Kidney tubule cell (primary cell): Measurements from ENCODE around the gene ISG15.
"Not testable (repeated sequence)": the region's sequence is repeated elsewhere in the genome, so short reads cannot be mapped to it uniquely, and the experiment has no call there.

ENCODE experiments used
- DNase-seq: peaks from one replicate; pipeline ENCODE4 v3.0.0-alpha.2; 2018; ENCODE audit warnings: low spot score

ISG15 gene

GRCh38 chr1:1012736-1013104, 577 bp upstream of the ISG15 start:
- not testable (repeated sequence) for DNase-seq

GRCh38 chr1:1013922-1014648, 788 bp downstream of the ISG15 start:
- DNase-seq = no peak

GRCh38 chr1:1014799-1015681, 1.7 kb downstream of the ISG15 start:
- no peak for DNase-seq

GRCh38 chr1:1017397-1018320, 4.4 kb downstream of the ISG15 start:
- not testable (repeated sequence) for DNase-seq

- DNase-seq = not testable (repeated sequence)
Measured at GRCh38 chr1:1018321-1018685, 5.0 kb downstream of the ISG15 start.

- DNase-seq = peak; percentile 96
Measured at GRCh38 chr1:1019122-1019999, 6.1 kb downstream of the ISG15 start.

GRCh38 chr1:1020000-1020404, 6.7 kb downstream of the ISG15 start, which contains the start of gene AGRN:
TSS of gene AGRN (plus strand) at chr1:1020120. CDS start at chr1:1020173, 53 bp downstream.
- no peak for DNase-seq

- peak; percentile 48 for DNase-seq
Measured at GRCh38 chr1:1020415-1021009, 7.2 kb downstream of the ISG15 start.

- DNase-seq = peak; percentile 86
Measured at GRCh38 chr1:1021010-1021919, 8.0 kb downstream of the ISG15 start.

- peak; percentile 78 for DNase-seq
Measured at GRCh38 chr1:1021920-1022259, 8.6 kb downstream of the ISG15 start.

GRCh38 chr1:1022302-1023009, 9.2 kb downstream of the ISG15 start:
- DNase-seq = no peak

- DNase-seq = peak; percentile 44
Measured at GRCh38 chr1:1023700-1024099, 10.4 kb downstream of the ISG15 start.

GRCh38 chr1:1024149-1024770, 11.0 kb downstream of the ISG15 start:
- no peak for DNase-seq

GRCh38 chr1:1024771-1025699, 11.7 kb downstream of the ISG15 start:
- DNase-seq = peak; percentile 95

- no peak for DNase-seq
Measured at GRCh38 chr1:1025730-1026129, 12.4 kb downstream of the ISG15 start.

GRCh38 chr1:1026599-1027413, 13.5 kb downstream of the ISG15 start:
- no peak for DNase-seq

GRCh38 chr1:1027791-1028190, 14.5 kb downstream of the ISG15 start:
- peak; percentile 30 for DNase-seq
